HG03039 (cell line): Measurements from ENCODE around the gene EXOC3L1.

Experiments used
- ATAC-seq: cut with Tn5 transposase; IDR thresholded peaks from one replicate; pipeline ENCODE4 v1.9.1; 2021; ENCODE audit warnings: mild to moderate bottlenecking, moderate library complexity; ENCODE audit not compliant: unreplicated experiment

The EXOC3L1 gene, protein sequence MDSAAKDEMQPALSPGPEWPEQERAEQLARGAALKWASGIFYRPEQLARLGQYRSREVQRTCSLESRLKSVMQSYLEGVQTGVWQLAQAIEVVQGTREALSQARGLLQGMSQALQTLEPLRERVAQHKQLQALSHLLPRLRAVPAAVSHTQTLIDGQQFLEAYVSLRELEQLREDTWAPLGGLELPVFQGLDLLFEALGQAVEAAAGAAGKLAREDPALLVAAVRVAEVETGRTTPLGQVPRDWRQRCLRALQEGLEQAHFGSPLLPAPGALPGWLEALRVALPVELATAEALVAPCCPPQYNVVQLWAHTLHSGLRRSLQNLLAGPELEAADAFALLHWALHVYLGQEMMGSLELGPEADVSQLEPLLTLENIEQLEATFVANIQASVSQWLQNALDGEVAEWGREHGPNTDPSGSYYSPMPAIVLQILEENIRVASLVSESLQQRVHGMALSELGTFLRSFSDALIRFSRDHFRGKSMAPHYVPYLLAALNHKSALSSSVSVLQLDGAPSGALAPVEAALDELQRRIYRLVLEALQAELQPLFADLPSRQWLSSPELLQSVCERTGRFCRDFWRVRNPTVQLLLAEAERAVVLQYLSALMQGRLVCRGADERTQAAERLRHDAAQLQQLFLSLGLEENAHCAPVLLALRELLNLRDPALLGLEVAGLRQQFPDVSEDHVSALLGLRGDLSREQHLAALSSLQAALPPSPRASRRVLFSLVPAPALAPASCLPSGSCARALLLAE

GRCh38 chr16:67190041-67190440 is at the start of gene EXOC3L1:
TSS of gene EXOC3L1 (minus strand) at chr16:67190136. CDS start at chr16:67189676, 460 bp downstream.
- no peak for ATAC-seq

- ATAC-seq, result no peak
These were observed 49.0 kb upstream of the EXOC3L1 start for GRCh38 chr16:67238806-67239470.

- no peak for ATAC-seq
These were observed 48.3 kb upstream of the EXOC3L1 start for GRCh38 chr16:67238278-67238575.

DNA sequence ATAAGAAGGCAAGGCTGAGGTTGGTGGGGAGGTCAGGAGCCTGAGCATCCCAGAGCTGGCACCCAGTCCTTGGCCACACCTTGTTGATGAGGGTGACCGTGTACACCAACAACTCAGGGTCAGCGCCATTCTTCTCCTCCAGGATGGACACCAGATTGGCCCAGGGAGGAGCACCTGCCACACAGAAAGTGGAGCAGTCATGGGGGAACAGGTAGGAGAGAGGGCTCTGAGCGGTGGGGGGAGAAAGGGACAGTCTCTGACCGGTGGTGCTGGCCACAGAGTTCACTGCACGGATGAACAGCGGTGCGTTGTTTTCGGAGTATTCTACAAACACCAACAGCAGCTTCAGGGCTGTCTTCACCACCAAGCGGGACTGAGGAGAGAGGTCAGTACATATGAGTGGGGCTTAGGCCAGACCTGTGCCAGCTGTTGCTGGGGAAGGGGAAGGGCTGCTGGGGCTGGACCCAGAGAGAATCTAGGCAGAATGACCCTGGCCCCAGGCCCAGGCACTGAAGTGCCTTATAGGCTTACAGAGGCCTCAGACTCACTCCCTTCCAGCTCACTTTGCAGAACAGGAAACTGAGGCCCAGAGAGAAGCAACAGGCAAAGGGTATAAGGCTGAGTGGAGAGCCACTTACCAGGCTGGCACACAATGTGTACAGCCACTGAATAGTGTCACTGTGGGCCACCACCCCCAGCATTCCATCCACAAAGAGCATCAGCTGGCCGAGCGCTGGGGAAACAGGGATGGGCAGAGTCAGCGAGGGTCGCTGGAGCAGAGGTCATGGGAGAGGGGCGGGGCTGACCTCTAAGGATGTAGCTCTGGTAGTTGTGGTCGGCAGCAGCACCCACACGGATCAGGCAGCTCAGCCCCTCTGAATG is 47.7 kb upstream of the EXOC3L1 start:
- no peak for ATAC-seq

GRCh38 chr16:67236563-67237395 is 46.8 kb upstream of the EXOC3L1 start:
- ATAC-seq, result no peak

DNA sequence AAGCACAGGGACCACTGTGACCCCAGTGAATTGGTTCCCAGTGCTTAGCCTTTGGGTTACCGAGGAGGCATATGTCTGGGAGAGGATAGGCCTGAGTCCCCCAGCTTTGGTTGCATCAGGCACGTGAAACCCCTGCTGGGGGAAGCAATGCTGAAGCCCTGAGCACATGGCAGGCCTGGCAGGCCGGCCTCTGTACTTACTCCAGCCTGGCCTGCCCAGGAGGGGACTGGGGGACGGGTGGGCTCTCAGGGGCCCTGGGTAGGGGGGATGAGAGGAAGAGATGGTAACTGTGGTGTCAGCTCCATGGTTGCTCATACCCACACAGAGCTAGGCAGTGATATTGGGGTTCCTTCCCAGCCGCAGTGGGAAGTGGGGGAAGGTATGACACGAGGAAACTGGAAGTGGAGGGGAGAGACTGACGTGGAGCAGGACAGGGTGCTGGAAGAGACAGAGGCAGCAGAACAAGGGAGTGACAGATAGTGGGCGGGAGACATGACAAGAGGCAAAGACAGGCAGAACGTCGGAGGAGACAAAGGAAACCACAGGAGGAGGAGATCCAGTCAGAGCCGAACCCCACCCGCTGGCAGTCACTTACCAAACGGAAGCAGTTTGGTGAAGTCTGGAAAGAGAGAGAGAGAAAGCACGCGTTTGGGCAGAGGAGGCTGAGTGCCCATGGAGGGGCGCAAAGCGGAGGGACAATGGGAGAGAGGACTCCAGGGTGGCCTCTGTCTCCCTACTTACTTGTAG is 46.1 kb upstream of the EXOC3L1 start:
- no peak for ATAC-seq

DNA sequence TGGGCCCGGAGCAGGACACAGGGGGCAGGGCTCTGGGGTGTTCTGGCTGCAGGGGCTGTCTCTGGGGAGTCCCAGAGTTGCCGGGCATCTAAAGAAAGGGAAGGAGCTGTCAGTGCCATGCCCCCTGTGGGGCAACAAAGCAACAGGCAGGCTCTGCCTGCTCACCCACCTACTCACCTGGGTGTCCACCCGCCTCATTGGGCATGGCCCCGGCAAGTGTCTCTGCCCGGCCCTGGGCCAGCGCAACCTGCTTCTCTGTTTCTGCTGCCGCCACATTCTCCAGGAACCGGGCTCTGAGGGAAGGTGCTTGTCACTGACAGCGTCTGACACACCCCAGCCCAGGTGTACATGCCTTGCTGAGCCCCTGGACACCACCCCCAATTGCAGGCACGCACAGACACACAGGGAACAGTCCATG is 44.3 kb upstream of the EXOC3L1 start:
- ATAC-seq, result no peak

- ATAC-seq, result no peak
These were observed 43.7 kb upstream of the EXOC3L1 start for GRCh38 chr16:67233596-67233995.

- no peak for ATAC-seq
These were observed 41.1 kb upstream of the EXOC3L1 start for GRCh38 chr16:67230809-67231660.

- no peak for ATAC-seq
These were observed 40.2 kb upstream of the EXOC3L1 start for GRCh38 chr16:67229906-67230808.

- ATAC-seq, result no peak
These were observed 39.0 kb upstream of the EXOC3L1 start for GRCh38 chr16:67228905-67229304.

GRCh38 chr16:67228034-67228785 is 38.3 kb upstream of the EXOC3L1 start:
- no peak for ATAC-seq

DNA sequence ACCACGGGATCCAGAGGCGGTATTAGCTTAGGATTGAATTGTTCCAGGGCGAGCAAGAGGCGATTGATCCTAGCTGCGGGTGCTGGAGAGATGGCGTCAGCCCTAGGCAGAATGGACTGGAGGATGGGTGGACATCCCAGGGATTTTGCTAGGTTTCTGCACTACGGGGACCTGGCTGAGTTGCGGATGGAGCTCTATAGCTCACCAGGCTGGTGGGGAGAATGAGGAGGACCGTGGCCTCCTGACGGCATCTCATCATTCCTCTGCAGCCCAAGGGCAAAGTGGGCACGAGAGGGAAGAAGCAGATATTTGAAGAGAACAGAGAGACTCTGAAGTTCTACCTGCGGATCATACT is 37.6 kb upstream of the EXOC3L1 start:
- no peak for ATAC-seq

DNA sequence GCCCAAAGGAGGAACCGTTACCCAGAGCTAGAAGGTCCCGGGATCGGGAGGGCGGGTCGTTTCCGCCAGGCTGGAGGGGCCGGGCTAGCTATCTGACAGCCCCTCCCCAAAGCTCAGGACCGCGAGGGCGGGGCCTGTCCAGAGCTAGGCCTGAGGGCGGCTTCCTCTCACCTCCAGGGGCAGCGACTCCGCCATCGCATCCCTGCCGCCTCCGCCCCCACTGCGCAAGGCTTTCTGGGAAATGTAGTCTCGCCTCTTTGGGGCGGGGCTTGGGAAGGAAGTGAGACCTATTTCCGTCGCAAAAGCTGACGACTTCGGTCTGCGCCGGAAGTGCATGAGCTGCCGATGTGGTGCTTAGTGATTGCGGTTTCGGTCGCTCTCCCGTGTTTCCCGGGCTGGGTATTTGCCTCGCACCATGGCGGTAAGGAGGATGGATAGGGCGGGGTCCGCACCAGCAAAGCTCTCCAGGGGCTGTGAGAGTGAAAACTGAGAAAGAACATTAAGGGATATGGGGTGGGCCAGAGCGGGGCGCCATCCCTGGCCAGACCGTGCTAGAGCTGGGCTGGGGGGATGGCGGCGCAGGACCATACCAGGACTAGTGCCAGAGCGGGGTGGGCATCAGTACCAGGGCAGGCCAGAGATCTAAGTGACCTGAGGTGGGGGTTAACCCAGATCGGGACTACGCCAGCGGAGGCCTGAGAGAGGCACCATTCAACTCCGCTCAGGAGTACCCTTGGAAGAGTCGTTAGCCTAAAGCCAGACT is 37.0 kb upstream of the EXOC3L1 start, which contains the start of gene TMEM208:
Gene TMEM208, plus strand, starts transcription at position 327 of the 763 bp plus-strand sequence. Its CDS starts 89 bp downstream, at position 416.
- ATAC-seq, result peak; percentile 78

- ATAC-seq, result no peak
These were observed 36.4 kb upstream of the EXOC3L1 start for GRCh38 chr16:67226295-67226803.

- ATAC-seq, result no peak
These were observed 34.1 kb upstream of the EXOC3L1 start for GRCh38 chr16:67223992-67224391.
